AG20443 (cell line): ENCODE measurements around the gene CRYGC.
A peak's percentile ranks its signal among the peaks of the same experiment; 100 is the strongest.
"Not testable (repeated sequence)": the region's sequence is repeated elsewhere in the genome, so short reads cannot be mapped to it uniquely, and the experiment has no call there.

Source experiments
- DNase-seq: peaks from one replicate; pipeline ENCODE4 v3.0.0; 2012; ENCODE audit warnings: low spot score, mixed read lengths

Gene CRYGC, protein sequence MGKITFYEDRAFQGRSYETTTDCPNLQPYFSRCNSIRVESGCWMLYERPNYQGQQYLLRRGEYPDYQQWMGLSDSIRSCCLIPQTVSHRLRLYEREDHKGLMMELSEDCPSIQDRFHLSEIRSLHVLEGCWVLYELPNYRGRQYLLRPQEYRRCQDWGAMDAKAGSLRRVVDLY

DNA sequence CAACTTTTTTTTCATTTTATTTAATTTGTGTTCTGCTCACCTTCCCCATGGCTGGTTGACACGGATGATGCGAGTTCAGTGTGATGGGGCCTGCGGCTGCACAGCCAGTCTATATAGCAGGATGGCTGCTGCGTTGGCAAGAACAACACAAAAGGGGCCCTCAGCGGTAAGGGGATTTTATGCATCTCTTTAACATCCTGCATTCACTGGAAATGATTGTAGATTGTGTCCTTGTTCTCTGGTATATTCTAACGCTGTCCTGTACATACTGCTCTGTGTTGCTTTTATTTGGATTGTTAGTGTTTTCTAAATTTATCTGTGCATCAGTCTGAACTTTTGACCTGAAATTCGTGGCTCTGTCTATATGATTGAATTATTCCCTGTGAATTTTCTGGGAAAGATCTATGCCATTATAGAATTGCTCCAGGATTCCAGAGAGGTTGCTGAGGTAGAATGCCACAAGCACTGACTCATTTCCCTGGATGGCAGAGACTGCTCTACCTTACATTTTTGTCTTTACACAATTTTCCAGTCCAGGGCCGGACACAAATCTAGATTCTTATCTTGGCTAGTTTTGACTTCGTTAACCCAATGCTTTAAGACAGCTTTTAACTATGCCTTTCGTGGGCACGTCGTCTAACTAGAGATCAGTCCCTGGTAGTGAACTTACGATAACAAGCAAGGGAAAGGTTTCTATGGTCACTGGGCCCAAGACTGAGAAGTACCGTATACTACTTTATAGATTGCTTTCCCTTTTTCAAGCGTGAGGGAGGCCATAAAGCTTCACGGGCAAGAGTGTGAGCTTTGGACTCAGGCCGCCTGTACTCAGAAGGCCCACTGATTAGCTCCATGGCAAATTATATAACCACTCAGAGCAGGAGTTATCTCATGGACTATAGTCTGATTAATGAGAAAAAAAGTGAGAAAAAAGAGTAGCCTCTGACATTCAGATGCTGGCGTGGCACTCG is at the start of gene CRYGC:
Gene CRYGC, minus strand, starts transcription at position 85 of the 968 bp plus-strand sequence. Its CDS starts 36 bp downstream, at position 49.
- no peak for DNase-seq

DNA sequence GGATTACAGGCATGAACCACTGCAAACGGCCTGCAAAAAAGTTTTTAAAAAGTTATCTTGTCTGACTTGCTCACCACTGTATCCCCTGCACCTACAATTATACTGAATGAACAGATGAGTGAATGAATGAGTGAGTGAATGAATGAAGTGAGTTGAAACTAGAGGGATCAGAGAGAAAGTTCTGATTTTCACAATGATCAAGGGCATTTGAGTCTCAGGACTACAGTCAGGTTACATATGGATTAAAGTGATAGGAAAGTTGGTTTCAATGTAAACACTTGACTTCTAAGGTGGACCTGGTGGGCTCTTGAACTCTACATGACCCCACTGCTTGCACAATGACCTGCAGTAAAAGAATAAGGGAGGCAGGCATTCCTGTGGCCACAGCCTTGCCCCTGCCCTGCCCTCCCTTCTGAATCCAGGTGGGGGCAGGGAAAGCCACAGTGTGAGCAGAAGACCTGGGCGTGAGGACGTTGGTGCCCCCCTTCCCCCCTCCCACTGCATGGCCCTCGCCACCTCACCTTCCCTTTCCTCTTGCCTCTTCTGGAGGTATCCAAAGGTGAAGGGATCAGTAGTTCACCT is 49.5 kb upstream of the CRYGC start:
- DNase-seq = no peak

DNA sequence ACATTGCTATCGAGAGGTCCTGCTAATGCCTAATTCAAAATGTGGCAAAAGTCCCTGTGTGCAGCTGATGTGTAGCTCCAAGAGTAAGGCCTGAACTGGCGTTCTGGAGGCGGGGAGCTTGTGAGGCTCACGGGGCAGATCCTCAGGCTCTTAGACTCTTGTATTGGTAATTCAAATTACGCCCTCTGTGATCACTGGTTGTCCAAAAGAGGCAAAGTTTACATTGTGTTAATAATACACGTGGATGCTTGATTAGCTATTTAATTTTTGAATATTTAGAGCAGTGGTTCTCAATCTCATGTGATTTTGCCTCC is 46.2 kb upstream of the CRYGC start:
- DNase-seq = no peak

DNA sequence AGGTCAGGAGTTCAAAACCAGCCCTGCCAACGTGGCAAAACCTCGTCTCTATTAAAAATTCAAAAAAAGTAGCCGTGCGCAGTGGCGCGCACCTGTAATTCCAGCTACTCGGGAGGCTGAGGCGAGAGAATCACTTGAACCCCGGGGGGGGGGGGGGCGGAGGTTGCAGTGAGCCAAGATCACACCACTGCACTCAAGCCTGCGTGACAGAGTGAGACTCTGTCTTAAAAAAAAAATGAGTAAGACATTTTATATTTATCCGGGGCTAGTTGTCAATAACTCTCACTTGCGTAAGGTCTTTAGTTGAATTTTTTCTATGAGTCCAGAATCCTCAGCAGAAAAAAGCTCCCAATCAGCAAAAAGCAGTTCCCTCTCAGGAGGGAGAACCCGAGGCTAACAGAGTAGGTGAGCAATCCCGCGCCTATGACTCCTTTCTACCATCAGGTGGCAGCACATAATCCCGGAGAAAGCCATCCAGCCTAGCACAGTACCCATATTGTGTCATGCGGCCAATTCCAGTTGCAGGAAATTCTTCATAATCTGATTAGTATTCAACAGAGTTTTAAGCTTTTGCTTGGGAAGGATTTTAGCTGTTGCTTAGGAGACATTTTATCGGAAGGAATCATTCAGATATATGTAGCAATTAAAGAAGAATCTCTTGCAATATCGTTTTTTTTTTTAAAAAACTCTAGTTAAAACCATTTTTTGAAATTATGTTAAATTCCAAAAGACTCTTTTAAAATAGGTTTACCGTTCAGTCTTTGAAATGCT is 45.6 kb upstream of the CRYGC start:
- peak; percentile 90 for DNase-seq

DNA sequence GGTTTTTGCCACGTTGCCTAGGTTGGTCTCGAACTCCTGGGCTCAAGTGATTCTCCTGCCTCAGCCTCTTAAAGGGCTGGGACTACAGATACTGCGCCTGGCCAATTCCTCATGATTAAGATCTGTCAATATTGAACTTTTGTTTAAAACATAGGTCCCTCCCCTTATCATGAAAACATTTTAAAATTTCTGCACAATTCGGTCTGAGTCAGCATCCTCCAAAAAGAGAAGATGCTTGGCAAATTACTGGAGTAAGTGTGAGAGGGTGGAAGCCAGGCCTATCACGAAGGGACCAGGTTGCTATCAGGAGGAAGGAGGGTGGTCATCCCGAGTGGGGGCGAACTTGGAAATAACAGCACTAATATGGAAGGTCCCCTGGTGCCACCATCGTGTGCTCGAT is 44.5 kb upstream of the CRYGC start:
- DNase-seq = no peak

DNA sequence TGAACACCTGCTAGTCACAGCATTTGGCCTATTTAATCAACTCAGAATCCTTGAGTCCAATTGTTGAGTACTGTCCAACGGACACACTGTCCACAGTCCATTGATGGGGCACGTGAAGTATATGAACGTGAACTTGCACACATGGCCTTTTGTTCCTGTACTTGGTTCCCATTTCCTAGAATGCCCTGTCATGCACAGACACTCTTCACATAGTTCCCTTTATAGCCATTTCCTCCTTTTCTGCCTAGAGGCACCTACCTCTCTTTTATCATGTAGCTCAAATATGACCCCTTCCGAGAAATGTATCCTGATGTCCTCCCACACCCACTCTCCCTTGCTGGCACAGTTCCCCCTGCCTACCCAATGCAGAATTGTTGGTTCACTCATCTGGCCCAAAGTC is 42.5 kb upstream of the CRYGC start:
- DNase-seq = no peak

DNA sequence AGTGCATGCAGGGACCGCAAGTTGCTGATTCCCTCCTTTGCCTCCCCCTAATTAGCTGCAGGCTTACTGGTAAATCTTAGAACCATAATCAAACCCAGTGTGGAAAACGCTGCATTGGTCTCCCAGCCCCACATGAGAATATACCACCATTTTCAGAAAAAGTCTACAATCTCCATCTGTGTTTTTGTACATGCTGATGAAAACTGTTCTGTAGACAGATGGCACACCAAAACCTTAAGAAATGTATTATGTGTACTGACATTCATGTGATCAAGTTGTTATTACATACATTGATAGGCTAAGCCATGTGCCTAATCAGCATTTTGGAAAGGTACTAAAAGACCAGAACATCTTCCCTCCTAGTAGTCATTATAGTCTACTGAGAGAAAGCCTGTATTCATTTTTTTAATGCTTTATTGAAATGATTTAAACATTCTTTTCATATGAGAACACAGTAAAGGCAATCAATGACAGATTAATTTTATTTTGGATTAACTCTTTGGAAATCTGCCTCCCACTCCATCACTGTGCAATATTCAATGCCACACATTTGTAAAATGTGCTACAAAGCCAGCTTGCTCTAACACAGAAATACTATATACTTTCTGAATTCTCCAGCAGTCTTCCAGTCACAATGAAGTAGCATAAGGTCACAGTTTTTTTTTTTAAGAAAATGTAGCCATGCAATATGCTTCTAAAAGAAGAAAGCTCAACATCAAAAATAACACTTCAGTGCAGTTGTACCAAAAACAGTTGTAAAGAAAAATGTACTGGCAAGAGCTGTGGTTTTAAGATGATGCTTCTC is 35.5 kb upstream of the CRYGC start:
- no peak for DNase-seq

DNA sequence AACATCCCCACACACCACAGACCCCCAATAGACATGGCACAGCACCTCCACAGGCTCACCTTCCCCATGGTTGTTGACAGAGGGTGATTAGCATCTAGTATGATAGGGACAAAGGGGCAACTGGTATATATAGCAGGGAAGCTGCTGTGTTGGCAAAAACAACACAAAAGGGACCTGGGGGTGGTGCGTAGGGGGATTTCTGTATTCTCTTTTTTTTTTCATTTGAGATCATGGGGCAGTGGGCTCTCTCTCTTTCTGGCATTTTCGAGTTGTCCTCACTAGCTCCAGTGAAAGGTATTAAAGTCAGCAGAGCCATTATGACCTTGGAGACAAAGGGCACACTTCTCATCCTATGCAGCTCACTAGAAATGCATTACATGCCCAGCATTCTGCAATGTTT is 33.9 kb upstream of the CRYGC start, which contains the start of gene CRYGA:
Gene CRYGA, minus strand, starts transcription at position 101 of the 400 bp plus-strand sequence. Its CDS starts 33 bp downstream, at position 68.
- DNase-seq = no peak

DNA sequence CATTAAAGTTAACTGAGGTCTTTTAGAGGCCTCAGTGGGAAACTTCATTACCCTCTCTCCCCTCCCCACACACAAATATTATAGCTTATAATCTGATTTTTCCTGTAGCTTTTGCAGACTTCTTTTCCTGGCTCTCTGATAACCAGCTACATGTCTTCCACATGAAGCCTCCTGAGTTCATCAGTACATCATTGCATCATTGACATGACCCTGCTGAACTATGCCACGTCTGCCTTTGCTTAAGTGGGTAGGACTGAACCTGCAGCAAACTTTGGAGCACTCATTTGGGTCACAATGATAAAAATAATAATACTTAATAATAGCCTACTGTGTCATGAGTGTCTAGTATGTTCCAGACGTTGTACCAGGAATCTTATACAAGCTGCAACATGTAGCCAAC is 26.8 kb upstream of the CRYGC start:
- DNase-seq = no peak

DNA sequence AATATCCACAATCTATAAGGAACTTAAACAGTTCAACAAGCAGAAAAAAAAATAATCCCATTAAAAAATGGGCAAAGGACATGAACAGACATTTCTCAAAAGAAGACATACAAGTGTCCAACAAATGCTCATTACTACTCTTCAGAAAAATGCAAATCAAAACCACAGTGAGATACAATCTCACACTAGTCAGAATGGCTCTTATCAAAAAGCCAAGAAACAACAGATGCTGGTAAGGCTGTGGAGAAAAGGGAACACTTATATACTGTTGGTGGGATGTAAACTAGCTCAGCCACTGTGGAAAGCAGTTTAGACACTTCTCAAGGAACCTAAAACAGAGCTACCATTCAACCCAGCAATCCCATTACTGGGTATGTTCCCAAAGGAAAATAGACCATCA is 23.5 kb upstream of the CRYGC start:
- DNase-seq = no peak

DNA sequence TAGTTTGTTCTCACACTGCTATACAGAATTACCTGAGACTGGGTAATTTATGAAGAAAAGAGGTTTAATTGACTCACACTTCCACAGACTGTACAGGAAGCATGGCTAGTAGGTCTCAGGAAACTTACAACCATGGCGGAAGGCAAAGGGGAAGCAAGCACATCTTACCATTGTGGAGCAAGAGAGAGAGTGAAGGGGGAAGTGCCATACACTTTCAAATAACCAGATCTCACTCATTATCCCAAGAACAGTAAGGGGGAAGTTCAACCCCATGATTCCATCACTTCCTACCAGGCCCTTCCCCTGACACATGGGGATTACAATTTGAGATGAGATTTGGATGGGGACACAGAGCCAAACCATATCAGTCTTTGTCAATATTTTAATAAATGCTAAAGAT is 21.3 kb upstream of the CRYGC start:
- DNase-seq = no peak

DNA sequence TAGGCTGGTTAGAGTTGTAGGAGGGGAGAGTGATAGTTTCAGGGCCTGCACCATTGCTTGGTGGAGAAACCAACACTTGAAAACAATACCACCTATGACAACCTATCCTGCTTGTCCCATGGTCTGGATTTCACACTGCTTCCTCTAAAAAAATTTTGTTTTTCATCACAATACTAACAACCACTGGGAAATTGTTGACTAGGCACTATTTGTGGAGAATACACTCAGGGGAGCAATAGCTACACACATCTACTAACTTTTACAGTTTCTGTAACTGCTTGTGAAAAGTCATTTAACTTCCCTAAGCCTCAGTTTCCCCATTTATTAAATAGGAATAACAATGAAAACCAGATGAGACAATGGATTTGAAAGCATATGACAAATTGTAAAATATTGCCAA is 20.5 kb upstream of the CRYGC start:
- DNase-seq = no peak

DNA sequence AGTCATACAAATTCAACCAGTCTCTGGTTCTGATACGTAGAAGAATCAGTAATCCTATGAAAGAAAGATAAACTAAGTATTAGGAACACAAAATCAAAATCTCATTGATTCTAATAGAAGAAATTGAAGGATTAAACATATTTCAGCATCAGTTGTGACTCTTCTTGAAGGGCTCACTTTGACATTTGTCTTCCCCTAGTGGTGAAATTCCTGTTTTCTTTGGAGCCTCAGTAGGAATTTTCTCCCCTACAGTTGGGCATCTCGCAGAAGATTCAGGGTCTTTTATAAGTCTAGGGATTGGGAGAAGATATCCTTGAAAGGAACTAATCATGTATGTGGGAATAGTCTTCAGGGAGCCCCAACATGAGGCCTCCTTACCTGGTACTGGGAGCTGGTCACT is 19.2 kb upstream of the CRYGC start:
- DNase-seq = no peak

DNA sequence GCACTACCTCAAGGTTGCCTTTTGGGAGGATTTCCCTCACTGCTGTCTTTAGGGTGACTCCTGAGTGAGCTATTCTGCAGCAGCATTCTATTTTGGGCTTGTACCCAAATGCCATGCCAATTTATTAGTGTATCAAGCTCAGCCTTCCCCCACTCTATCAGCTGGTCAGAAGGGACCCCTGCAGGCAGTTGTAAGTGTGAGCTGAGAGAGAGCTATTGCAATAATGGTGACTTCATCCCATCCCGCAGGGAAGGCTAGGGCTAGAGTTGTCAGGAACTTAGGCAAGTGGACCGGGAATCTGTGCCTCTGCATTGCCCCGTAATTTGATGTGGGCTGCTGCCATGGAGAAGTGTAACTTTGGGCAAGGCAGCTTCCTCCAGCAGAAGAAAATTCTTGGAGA is 18.1 kb upstream of the CRYGC start:
- no peak for DNase-seq

DNA sequence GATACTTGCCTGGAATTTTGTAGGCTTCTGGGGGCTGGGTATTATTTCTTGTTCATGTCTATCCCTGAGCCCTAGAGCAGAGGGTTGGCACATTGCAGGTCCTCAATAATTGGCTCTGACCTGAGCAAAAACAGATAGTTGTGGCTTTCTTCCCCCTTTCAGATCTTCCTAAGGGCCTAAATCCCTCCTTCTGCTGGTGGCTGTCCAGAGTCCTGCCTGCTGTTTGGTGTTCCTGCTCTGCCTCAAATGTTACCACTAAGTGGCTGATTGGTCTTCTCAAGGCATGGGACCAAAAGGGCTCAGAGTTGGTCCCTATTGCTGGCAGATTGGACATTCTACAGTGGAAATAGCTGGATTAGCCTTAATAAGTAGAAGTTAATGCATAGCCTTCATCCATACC is 17.4 kb upstream of the CRYGC start:
- no peak for DNase-seq

DNA sequence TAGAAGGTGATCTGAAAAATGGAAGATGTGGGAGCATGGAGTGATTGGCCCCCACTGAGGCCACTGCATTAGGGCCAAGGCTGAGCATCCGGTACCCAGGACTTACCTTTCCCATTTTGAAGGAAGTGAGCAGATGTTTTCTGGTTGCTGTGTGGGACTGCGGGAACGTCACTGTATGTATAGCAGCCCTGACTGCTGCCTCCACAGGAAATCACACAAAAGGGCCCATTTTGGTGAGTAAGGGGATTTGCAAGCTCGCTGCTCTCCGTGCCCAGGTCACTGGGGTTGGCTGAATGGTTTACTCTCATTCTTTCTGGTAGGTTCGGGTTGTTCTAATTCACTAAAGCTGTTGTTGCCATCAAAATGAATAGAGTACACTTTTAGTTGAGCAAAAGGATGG is 16.4 kb upstream of the CRYGC start, which contains the start of gene CRYGB:
Gene CRYGB, minus strand, starts transcription at position 153 of the 400 bp plus-strand sequence. Its CDS starts 38 bp downstream, at position 115.
- DNase-seq = no peak

DNA sequence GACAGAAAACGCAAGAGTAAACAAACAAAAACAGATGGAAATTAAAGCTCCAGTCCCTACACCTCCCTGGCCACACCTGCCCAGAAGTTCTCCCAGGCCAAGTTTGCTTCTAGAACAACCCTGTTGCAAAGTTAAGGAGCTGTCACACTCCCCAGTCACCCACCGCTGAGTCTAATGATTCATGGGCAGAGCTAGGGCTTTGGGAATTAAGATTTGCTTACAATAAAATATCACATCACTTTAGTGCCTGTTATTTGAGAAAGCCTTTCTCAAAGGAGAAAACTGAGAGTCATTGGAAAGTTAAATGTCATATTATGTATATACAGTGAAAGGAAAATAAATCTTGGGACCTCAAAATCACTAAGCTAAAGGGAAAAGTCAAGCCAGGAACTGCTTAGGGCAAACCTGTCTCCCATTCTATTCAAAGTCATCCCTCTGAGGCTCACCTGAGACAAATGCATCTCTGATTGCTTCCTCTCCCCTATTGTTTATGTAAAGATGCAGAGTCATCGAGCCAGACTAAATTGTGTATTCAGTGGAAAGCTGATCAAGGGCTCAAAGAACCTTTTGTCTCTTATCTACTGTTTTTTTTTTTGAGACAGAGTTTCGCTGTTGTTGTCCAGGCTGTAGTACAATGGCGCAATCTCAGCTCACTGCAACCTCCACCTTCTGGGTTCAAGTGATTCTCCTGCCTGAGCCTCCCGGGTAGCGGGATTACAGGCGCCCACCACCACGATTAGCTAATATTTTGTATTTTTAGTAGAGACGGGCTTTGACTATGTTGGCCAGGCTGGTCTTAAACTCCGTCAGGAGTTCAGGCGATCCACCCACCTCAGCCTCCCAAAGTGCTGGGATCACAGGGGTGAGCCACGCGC is 13.5 kb upstream of the CRYGC start:
- no peak for DNase-seq

DNA sequence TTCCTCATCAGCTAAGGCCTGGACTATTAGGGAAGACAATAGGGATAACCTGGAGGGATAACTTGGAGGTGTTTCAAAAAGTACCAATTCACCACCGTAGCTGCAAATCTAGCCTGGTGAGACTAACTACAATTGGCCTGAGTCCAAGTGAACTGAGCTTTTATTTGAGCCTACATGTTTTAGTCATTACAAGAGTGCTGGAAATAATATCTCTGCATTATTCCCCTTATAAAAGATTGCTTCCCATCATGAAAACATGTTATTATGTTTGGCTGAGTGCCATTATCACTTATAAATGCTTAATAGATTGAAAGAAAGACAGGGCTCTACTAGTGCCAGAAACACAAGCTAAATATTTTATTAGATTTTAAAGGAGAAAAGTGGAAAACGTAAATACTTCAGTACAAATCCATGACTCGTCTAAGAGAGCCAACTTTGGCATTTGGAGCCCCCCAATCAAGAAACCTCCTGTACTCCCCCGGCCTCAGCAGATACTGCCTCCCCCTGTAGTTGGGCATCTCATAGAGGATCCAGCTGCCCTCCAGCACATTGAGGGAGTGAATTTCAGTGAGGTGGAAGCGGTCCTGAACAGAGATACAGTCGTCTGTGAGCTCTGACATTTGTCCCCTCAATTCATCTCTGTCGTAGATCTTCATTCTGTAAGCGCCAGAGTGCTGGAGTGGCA is 12.8 kb upstream of the CRYGC start:
- DNase-seq = no peak

DNA sequence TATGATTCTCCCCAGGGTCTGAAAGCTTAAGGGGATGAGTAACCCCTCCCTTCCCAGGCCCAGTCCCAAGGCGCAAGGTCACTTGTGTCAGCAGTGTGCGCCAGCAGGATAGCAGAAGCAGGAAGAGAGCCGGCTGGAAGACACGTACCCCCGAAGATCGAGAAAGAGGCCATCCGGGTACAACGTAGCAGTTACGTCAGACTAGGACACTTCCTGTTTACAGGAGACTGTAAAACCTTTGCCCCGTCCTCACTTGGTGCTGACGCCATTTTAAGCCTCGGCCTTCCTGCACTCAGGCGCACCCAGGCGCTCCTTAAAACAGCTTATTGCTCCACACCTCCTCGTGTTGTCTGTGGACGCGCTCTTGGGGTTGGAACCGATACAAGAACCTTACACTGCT is 9.8 kb upstream of the CRYGC start:
- DNase-seq = no peak

DNA sequence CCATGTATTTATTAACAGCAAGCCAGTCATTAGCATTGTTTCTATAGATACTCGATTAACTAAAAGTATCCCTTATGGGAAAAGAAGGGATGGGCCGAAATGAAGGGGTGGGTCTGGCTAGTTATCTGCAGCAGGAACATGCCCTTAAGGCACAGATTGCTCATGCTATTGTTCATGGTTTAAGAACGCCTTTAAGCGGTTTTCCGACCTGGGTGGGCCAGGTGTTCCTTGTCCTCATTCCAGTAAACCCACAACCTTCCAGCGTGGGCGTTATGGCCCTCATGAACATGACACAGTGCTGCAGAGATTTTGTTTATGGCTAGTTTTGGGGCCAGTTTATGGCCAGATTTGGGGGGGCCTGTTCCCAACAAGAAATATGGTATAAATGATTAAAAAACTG is 8.7 kb upstream of the CRYGC start:
- DNase-seq = not testable (repeated sequence)
